ENCODE results near the gene TBXA2R.

The TBXA2R gene

DNA sequence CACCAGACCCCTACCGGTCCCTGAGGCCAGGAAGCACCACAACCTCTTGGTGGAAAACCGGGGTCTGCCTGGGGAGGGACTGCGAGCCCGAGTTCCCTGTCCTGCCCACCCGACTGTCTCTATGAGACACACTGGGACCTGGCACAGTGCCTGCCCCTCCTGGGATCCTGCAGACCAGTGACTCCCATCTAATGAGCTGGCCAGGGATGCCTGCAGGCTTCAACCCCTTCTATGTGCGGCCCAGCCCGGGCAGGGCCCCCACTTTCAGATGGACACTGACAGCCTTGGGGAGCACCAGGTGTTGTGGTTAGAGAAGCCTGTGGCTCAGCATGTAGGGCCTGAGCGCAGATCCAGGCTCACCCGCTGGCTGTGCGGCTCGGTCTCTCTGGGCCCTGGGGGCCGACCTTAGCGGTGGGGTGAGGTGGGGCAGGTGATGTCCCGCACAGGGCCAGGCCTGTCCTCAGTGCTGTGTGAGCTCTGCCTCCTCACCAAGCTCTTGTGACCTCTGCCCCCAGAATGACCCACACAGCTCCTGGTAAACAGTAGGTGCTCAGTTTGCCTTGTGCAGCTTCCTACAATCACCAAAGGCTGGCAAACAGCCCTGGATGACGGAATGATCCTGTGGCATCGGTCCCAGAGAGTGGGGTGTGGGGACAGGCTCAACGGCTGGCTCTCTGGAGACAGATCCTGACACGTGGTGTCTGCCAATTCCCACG lies 37.8 kb upstream of the TBXA2R start:
- no peak for DNase-seq (ENCODE audit: low read depth)
- TF ChIP-seq, protein P1, sequence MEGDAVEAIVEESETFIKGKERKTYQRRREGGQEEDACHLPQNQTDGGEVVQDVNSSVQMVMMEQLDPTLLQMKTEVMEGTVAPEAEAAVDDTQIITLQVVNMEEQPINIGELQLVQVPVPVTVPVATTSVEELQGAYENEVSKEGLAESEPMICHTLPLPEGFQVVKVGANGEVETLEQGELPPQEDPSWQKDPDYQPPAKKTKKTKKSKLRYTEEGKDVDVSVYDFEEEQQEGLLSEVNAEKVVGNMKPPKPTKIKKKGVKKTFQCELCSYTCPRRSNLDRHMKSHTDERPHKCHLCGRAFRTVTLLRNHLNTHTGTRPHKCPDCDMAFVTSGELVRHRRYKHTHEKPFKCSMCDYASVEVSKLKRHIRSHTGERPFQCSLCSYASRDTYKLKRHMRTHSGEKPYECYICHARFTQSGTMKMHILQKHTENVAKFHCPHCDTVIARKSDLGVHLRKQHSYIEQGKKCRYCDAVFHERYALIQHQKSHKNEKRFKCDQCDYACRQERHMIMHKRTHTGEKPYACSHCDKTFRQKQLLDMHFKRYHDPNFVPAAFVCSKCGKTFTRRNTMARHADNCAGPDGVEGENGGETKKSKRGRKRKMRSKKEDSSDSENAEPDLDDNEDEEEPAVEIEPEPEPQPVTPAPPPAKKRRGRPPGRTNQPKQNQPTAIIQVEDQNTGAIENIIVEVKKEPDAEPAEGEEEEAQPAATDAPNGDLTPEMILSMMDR (conservative IDR thresholded peaks at IDR 0.05; ENCODE audit: low read depth, low read length): no peak
- no peak overlapping the region for H3K4me3 ChIP-seq (ENCODE audit: low read depth, low read length)

DNA sequence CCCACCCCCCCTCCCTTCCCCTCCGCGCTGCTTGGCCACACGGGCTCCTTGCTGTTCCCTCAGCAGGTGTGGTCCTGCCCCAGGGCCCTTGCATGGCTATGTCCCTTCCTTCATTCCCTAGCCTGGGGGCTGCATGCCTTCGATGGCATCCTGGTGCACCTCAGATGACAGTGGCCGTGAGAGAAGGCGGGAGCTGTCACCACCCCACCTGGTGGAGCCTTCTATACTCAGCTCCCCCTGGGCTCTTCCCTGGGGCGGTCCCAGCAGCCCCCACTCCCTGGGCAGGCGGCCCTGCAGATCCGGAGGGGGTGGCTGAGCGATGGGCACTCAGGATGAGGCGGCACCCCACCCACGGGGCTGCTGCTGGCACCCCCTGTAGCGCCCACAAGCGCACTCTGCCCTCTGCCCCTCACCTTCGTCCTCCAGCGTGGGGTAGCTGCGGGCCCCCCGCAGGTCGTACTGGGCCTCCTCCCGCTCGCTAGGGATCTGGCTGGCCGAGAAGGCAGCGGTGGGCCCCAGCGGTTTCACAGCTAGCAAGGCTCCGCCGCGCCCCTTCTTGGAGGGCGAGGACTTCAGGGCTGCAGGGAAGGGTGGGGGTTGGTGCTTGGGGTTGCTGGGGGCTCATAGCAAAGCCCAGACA lies 37.1 kb upstream of the TBXA2R start:
- TF ChIP-seq, protein P1 (conservative IDR thresholded peaks at IDR 0.05; ENCODE audit: low read depth, low read length): no peak
- no peak for DNase-seq (ENCODE audit: low read depth)
- H3K4me3 ChIP-seq (ENCODE audit: low read depth, low read length): no peak overlapping the region

DNA sequence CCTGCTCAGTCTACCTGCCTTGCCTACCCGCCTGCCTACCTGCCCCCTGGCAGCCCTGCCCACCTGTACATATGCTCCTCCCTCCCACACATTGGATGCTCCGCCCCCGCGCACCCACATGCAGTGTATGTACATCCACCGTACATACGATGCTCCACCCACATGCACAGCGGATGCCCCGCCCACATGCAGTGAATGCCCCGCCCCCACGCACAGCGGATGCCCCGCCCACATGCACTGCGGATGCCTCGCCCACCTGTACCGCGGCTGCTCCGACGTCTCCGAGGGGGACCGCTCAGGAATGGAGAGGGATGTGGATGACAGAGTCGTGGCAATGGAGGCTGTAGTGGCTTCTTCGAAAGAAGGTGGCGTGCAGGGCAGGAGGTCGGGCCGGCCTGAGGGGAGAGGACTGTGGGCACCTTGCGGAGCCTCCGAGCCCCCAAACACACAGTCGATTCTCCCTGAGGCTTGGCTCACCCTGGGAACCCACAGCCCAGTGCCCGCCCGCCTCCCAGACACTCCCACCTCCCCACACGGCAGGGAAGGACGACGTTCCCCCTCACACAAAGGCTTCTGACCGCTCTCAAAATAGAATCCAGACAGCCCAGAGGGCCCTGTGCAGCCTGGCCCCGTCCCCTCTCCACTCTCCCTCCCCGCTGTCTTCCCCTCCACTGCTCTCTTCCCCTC lies 36.5 kb upstream of the TBXA2R start:
- DNase-seq (ENCODE audit: low read depth): no peak
- H3K4me3 ChIP-seq (ENCODE audit: low read depth, low read length): no peak overlapping the region
- TF ChIP-seq, protein P1 (conservative IDR thresholded peaks at IDR 0.05; ENCODE audit: low read depth, low read length): no peak

DNA sequence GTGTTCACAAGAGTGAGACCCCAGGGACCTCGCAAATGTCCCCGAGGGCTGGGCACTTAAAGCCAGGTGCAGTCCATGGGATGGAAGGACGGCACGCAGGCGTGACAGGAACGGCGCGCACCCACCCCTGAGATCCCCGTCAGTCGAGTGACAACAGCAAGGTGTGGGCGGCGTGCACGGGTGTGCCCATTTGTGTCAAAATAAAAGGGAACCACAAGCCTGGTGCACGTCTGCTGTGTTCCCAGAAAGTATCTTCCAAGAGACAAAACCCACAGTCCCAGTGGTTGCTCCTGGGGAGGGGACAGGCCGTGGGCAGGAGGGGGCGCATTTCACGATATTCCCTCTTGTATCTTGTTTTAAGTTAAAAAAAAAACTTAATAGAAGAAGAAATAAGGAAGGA lies 35.6 kb upstream of the TBXA2R start:
- TF ChIP-seq, protein P1 (conservative IDR thresholded peaks at IDR 0.05; ENCODE audit: low read depth, low read length): no peak
- no peak overlapping the region for H3K4me3 ChIP-seq (ENCODE audit: low read depth, low read length)
- DNase-seq (ENCODE audit: low read depth): no peak

DNA sequence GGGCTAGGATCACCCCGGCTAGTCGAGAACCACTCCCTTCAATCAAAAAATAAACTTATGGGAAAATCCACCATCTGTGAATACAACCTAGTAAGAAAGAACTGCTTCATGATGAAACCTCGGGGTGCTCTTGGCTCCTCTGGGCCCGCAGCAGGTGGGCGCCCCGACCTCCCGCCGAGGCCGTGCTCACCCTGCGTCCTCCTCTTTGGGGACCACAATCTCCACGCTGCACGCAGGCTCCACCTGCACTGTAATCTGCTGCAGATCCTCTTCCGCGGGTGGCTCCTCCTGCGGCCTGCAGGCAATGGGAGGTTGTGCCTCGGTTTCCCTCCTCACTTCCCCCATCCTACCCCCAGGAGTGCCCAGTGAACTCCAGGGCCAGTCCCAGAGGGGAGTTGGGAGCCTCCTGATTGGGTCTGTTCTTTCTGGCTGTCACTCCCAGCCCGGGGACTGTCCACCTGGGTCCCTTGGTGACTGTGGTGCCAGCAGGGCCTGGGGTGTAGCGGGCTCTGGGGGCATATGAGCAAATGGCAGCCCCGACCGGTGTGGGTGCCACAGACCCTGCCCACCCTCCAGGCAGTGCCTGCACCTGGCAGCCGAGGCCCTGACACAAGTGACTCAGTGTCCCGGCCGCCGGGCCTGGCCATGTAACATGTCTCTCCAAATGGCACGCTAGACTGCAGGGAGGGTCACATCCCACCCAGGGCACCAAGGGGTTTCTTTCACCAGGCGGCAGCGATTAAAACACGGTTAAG lies 35.0 kb upstream of the TBXA2R start:
- H3K4me3 ChIP-seq (ENCODE audit: low read depth, low read length): no peak overlapping the region
- TF ChIP-seq, protein P1 (conservative IDR thresholded peaks at IDR 0.05; ENCODE audit: low read depth, low read length): no peak

DNA sequence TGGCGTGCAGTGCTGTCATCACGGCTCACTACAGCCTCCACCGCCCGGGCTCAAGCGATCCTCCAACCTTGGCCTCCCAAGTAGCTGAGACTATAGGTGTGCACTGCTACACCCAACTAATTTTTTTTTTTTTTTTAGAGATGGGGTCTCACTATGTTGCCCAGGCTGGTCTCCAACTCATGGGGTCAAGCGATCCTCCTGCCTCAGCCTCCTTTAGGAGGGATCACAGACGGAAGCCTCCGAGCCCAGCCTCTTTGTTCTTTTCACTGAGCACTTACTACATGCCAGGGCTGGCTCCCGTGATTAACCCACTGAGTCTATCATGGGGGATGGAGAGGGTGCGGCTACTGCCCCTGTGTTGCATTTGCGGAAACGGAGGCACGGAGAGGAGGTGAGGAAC lies 32.8 kb upstream of the TBXA2R start:
- no peak overlapping the region for H3K4me3 ChIP-seq (ENCODE audit: low read depth, low read length)
- TF ChIP-seq, protein P1 (conservative IDR thresholded peaks at IDR 0.05; ENCODE audit: low read depth, low read length): no peak
- no peak for DNase-seq (ENCODE audit: low read depth)

More for the DNA sequence above, 35.0 kb upstream of the TBXA2R start:
- no peak for DNase-seq (ENCODE audit: low read depth)
